Measurements from ENCODE around the gene CCDC146.
"Not testable (repeated sequence)": the region's sequence is repeated elsewhere in the genome, so short reads cannot be mapped to it uniquely, and the experiment has no call there.

The CCDC146 gene

DNA sequence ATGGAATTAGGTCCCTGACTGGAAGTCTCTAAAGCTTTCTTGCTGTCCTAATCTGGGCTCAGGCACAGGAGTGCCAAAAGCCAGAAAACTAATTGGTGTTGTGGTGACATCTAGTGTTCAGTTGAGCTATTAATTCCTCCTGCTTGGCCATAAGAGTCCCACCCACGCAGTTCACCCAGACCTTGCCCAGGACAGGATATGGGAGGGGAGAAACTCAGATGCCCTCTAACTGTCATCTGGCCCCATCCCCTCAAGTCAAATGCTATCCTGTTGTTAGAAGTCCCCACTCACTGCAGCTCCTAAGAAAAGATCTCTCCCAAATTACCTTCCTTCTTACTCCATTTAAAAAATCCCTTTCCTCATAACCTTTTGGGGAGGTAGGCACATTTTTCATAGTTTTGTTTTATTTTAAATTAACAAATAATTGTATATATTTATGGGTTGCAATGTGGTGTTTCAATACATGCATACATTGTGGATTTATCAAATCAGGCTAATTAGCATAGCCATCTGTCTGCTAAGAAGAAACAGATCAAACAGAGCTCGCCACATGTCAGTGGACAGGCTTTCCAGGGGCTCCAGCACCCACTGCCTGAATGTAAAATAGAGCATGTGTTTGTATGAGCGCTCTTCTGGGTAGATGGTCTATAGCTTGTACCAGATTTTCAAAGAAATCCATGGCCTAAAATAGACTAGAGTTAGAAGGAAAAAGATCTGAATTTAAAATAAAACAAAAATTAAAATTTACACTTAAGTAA is 209.7 kb downstream of the CCDC146 start:
- H3K4me3 ChIP-seq (ENCODE audit: low read length) = no peak overlapping the region
- DNase-seq (ENCODE audit: low read depth) = peak; percentile 58
- TF ChIP-seq, protein P1, sequence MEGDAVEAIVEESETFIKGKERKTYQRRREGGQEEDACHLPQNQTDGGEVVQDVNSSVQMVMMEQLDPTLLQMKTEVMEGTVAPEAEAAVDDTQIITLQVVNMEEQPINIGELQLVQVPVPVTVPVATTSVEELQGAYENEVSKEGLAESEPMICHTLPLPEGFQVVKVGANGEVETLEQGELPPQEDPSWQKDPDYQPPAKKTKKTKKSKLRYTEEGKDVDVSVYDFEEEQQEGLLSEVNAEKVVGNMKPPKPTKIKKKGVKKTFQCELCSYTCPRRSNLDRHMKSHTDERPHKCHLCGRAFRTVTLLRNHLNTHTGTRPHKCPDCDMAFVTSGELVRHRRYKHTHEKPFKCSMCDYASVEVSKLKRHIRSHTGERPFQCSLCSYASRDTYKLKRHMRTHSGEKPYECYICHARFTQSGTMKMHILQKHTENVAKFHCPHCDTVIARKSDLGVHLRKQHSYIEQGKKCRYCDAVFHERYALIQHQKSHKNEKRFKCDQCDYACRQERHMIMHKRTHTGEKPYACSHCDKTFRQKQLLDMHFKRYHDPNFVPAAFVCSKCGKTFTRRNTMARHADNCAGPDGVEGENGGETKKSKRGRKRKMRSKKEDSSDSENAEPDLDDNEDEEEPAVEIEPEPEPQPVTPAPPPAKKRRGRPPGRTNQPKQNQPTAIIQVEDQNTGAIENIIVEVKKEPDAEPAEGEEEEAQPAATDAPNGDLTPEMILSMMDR (conservative IDR thresholded peaks at IDR 0.05; ENCODE audit: low read depth, low read length) = peak; percentile 60

DNA sequence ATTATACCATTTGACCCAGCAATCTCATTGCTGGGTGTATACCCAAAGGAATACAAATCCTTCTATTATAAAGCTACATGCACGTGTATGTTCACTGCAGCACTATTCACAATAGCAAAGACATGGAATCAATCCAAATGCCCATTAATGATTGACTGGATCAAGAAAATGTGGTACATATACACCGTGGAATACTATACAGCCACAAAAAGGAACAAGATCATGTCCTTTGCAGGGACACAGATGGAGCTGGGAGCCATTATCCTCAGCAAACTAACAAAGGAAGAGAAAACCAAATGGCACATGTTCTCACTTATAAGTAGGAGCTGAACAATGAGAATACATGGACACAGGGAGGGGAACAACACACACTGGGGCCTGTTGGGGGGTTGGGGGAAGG is 211.6 kb downstream of the CCDC146 start:
- not testable (repeated sequence) for DNase-seq (ENCODE audit: low read depth); H3K4me3 ChIP-seq (ENCODE audit: low read length)

DNA sequence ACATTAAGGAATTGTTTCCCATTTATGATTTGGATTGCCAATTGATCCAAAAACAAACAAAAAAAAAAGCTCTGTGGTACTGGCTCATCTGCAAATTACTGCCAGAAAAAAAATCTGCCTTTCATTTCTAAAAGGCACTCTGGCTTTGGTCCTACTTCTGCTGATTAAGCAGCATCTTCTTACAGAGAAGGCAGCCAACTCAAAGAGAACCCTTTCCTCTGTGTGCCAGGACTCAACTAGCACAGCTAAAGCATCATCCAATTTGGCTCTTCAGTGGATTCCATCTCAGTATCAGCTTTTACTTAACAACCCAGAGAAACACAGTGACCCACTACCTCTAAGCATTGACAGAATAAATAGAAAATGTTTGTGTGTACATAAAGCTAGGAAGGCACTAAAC is 213.2 kb downstream of the CCDC146 start:
- no peak overlapping the region for H3K4me3 ChIP-seq (ENCODE audit: low read length)
- DNase-seq (ENCODE audit: low read depth) = no peak
- TF ChIP-seq, protein P1 (conservative IDR thresholded peaks at IDR 0.05; ENCODE audit: low read depth, low read length) = no peak

DNA sequence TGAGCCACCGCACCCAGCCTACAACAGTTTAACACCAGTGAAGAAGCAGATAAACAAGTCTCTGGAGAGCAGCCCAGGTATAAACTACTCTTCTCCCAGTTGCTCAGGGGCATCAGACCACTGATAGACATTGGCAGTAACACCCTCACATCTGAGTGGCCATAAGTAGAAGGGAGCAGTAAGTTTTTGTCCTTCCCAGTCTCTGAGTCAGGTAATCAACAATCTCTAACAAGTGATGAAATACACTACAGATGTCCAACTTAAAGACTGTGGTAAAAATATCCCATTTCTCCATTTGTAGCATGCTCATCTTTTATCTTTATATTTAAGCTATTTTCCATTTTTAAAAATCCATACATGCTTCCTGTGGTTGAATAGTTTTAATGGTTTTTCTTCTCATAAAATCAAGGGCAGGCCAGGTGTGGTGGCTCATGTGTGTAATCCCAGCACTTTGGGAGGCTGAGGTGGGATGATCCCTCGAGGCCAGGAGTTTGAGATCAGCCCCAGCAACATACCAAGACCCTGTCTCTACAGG is 215.1 kb downstream of the CCDC146 start:
- no peak for DNase-seq (ENCODE audit: low read depth)
- TF ChIP-seq, protein P1 (conservative IDR thresholded peaks at IDR 0.05; ENCODE audit: low read depth, low read length) = no peak
- no peak overlapping the region for H3K4me3 ChIP-seq (ENCODE audit: low read length)

DNA sequence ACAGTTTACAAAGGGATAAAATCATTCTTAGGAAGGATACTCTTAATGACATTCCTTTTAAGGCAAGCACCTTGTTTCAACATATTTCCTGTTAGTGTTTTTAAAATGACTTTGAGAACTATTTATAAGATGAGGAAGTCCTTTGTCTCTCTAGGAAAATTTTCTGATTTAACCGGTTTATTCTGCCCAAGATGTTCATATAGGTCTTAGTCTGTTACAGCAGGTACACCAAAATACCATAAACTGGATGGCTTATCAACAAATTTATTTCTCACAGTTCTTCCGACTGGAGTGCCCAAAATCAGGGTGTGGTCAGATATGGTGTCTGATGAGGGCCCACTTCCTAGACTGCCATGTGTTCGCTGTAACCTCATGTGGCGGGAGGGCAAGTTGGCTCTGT is 215.8 kb downstream of the CCDC146 start:
- H3K4me3 ChIP-seq (ENCODE audit: low read length) = no peak overlapping the region
- TF ChIP-seq, protein P1 (conservative IDR thresholded peaks at IDR 0.05; ENCODE audit: low read depth, low read length) = no peak
- no peak for DNase-seq (ENCODE audit: low read depth)

DNA sequence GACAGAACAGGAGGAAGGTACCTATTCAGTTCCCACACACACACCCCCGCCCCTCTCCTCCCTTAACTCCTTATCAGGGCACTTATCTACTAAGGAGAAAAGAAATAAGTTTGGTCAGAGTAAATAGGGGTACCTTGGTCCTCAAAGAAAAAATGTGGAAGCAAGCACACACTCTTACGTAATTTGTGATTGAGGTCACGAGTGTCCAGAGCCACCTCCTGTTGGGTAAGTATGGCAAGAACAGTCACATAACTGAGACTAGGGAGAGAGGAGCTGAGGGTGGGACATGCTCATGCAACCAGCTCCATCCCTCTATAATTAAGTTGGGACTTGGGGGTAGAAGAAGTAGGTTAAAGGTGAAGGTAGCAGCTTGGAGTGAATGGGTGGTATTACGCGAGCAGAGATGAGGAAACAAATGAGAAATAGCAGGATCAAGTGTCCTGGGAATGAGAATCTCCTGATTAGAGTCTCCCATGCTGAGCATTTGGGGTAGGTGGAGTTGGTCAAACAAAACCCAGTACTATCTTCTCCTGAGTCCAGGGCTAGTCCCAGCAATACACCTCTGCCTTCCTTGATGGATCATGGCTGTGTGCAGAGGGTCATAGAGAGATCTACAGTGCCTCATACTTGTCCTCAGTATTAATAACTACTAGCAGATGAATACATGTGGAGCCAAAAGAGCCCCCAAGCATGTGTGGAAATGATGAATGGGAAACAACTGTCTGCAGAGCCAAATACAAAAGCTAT is 216.6 kb downstream of the CCDC146 start:
- TF ChIP-seq, protein P1 (conservative IDR thresholded peaks at IDR 0.05; ENCODE audit: low read depth, low read length) = no peak
- no peak overlapping the region for H3K4me3 ChIP-seq (ENCODE audit: low read length)
- no peak for DNase-seq (ENCODE audit: low read depth)

DNA sequence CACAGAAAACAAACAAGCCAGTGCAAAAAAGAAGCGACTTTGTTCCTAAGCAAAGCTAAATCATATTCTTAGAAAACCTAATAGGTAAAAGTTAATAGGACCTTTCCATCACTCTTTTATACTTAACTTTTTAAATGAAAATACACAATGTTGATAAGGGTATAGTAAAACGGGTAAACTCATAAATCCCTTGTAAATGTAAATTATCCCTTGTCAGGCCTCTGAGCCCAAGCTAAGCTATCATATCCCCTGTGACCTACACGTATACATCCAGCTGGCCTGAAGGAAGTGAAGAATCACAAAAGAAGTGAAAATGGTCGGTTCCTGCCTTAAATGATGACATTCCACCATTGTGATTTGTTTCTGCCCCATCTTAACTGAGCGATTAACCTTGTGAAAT is 217.3 kb downstream of the CCDC146 start:
- TF ChIP-seq, protein P1 (conservative IDR thresholded peaks at IDR 0.05; ENCODE audit: low read depth, low read length) = no peak
- no peak overlapping the region for H3K4me3 ChIP-seq (ENCODE audit: low read length)
- no peak for DNase-seq (ENCODE audit: low read depth)
